ENCODE measurements around the gene RAB23.

DNA sequence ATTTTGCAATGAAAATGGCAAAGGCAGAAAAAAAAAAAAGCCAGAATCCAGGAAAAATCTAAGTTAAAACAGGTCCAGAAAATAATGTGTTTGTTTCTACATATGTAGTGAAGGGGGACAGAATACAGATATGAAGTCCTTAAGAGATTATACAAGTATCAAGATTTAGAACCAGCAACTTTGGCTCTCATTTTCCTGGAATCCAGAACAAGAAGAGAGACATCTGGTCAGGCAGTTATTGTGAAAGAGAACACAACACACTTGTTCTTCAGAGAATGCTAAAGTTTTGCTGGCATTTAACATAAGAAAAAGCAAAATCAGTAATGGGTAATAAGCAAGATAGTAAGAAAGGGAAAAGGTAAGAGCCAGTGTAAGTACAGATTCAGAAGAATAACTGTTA lies 28.9 kb downstream of the RAB23 start:
- no peak for TF ChIP-seq CTCF (IDR thresholded peaks at IDR 0.05)
- no peak for TF ChIP-seq POLR2A (IDR thresholded peaks at IDR 0.05)
- TF ChIP-seq POLR2AphosphoS5 (IDR thresholded peaks at IDR 0.05): no peak
- TF ChIP-seq EP300 (IDR thresholded peaks at IDR 0.05): no peak

All from upper lobe of left lung (tissue), 4 donors.